Measurements from ENCODE around the gene CHST3. TPM values are rescaled to one million over a fixed set of nuclear protein-coding genes. Genes with fewer than 3 reads are reported as not detected.

CHST3 gene
- total RNA-seq, 4 donors from 2014 or later: 41.2 to 56.4 (median 47.4) TPM

- Histone ChIP-seq H3K4me1 (no peaks in the 10 kb centered on the region), H3K27ac (no peak overlapping the region), H3K36me3 (no peaks in the 10 kb centered on the region), H3K9me3 (peaks cover 0 to 11% (median 2%) of the 10 kb centered on the region in 4 donors), H3K4me3 (no peak overlapping the region), H3K27me3 (no peaks in the 10 kb centered on the region)
- no peak for DNase-seq (ENCODE audit: low spot score in 2 of 2)
- TF ChIP-seq CTCF (IDR thresholded peaks at IDR 0.05) (no peak), EP300 (IDR thresholded peaks at IDR 0.05) (no peak), POLR2A (IDR thresholded peaks at IDR 0.05) (no peak)
- 75 to 80% methylated on average over 5 of the region's 5 CpGs for WGBS, 2 donors
These were observed 36.2 kb upstream of the CHST3 start for GRCh38 chr10:71927776-71928592.

- H3K27me3 ChIP-seq: no peaks in the 10 kb centered on the region
- WGBS, 2 donors: 88 to 100% methylated on average over 1 of the region's 1 CpG
- DNase-seq (ENCODE audit: low spot score in 2 of 2): no peak
- H3K4me3 ChIP-seq: no peak overlapping the region
- H3K4me1 ChIP-seq: no peaks in the 10 kb centered on the region
- H3K36me3 ChIP-seq: no peaks in the 10 kb centered on the region
- H3K27ac ChIP-seq: no peak overlapping the region
- TF ChIP-seq EP300 (IDR thresholded peaks at IDR 0.05) (no peak), CTCF (IDR thresholded peaks at IDR 0.05) (no peak), POLR2A (IDR thresholded peaks at IDR 0.05) (no peak)
- H3K9me3 ChIP-seq: peaks cover 0 to 26% (median 2%) of the 10 kb centered on the region in 4 donors
These were observed 32.9 kb upstream of the CHST3 start for GRCh38 chr10:71931295-71931694.

- H3K27ac ChIP-seq: no peak overlapping the region
- no peaks in the 10 kb centered on the region for H3K27me3 ChIP-seq
- no peaks in the 10 kb centered on the region for H3K36me3 ChIP-seq
- peaks cover 0 to 33% (median 2%) of the 10 kb centered on the region in 4 donors for H3K9me3 ChIP-seq
- H3K4me3 ChIP-seq: no peak overlapping the region
- 85 to 93% methylated on average over 1 of the region's 1 CpG for WGBS, 2 donors
- TF ChIP-seq CTCF (IDR thresholded peaks at IDR 0.05) (no peak), EP300 (IDR thresholded peaks at IDR 0.05) (no peak), POLR2A (IDR thresholded peaks at IDR 0.05) (no peak)
- no peaks in the 10 kb centered on the region for H3K4me1 ChIP-seq
- no peak for DNase-seq (ENCODE audit: low spot score in 2 of 2)
These were observed 30.5 kb upstream of the CHST3 start for GRCh38 chr10:71933651-71934050.

GRCh38 chr10:71938211-71938610, 26.0 kb upstream of the CHST3 start:
- H3K27me3 ChIP-seq: no peaks in the 10 kb centered on the region
- DNase-seq (ENCODE audit: low spot score in 2 of 2): no peak
- 85 to 100% methylated on average over 1 of the region's 1 CpG for WGBS, 2 donors
- no peak overlapping the region for H3K4me3 ChIP-seq
- H3K9me3 ChIP-seq: peaks cover 0 to 29% (median 0%) of the 10 kb centered on the region in 4 donors
- H3K36me3 ChIP-seq: no peaks in the 10 kb centered on the region
- no peak overlapping the region for H3K27ac ChIP-seq
- no peaks in the 10 kb centered on the region for H3K4me1 ChIP-seq
- TF ChIP-seq EP300 (IDR thresholded peaks at IDR 0.05) (no peak), CTCF (IDR thresholded peaks at IDR 0.05) (no peak), POLR2A (IDR thresholded peaks at IDR 0.05) (no peak)

- DNase-seq (ENCODE audit: low spot score in 2 of 2): no peak
- H3K27me3 ChIP-seq: no peaks in the 10 kb centered on the region
- H3K27ac ChIP-seq: no peak overlapping the region
- WGBS, 2 donors: 84 to 87% methylated on average over 4 of the region's 4 CpGs
- no peaks in the 10 kb centered on the region for H3K36me3 ChIP-seq
- H3K9me3 ChIP-seq: peaks cover 0 to 31% (median 0%) of the 10 kb centered on the region in 4 donors
- no peak overlapping the region for H3K4me3 ChIP-seq
- TF ChIP-seq EP300 (IDR thresholded peaks at IDR 0.05) (no peak), POLR2A (IDR thresholded peaks at IDR 0.05) (no peak), CTCF (IDR thresholded peaks at IDR 0.05) (no peak)
- H3K4me1 ChIP-seq: no peaks in the 10 kb centered on the region
These were observed 24.9 kb upstream of the CHST3 start for GRCh38 chr10:71939304-71939703.

Measured in tibial nerve (tissue), 4 donors.